Trophoblast cell (in vitro differentiated cells and primary cell): Measurements from ENCODE around the gene CCDC92.

Experiments used
- DNase-seq, 2 donors: peaks; one replicate each; pipeline ENCODE4 v3.0.0-alpha.2; 2016
- H2AFZ ChIP-seq: 2 replicates; pipeline ENCODE4 v1.6.1; 2013; ENCODE audit warnings: low read length, moderate library complexity, mild to moderate bottlenecking; ENCODE audit not compliant: insufficient read depth, poor library complexity
- H2AK5ac ChIP-seq: 2 replicates; pipeline ENCODE4 v1.6.1; 2013; ENCODE audit warnings: mild to moderate bottlenecking, low read length
- H2BK120ac ChIP-seq: 2 replicates; pipeline ENCODE4 v1.6.1; 2013; ENCODE audit warnings: low read length, mild to moderate bottlenecking, moderate library complexity; ENCODE audit not compliant: insufficient read depth, poor library complexity
- H2BK12ac ChIP-seq: 2 replicates; pipeline ENCODE4 v1.6.1; 2013; ENCODE audit warnings: mild to moderate bottlenecking, low read length, moderate library complexity
- H2BK5ac ChIP-seq: 2 replicates; pipeline ENCODE4 v1.6.1; 2013; ENCODE audit warnings: low read length, low read depth, moderate library complexity, mild to moderate bottlenecking; ENCODE audit not compliant: poor library complexity
- H3K14ac ChIP-seq: 2 replicates; pipeline ENCODE4 v1.6.1; 2013; ENCODE audit warnings: mild to moderate bottlenecking, low read length
- H3K18ac ChIP-seq: 2 replicates; pipeline ENCODE4 v1.6.1; 2013; ENCODE audit warnings: mild to moderate bottlenecking, low read length
- H3K23ac ChIP-seq: 2 replicates; pipeline ENCODE4 v1.6.1; 2013; ENCODE audit warnings: low read length
- H3K27ac ChIP-seq: 2 replicates; pipeline ENCODE4 v1.5.1; 2013; ENCODE audit warnings: low read depth, mild to moderate bottlenecking, inconsistent platforms, low read length, moderate library complexity
- H3K27me3 ChIP-seq: 2 replicates; pipeline ENCODE4 v1.6.1; 2013; ENCODE audit warnings: inconsistent platforms, mild to moderate bottlenecking, low read length, moderate library complexity; ENCODE audit not compliant: insufficient read depth
- H3K36me3 ChIP-seq, 2 experiments: 1 replicate in 1 of 2; 2 replicates in 1 of 2; pipeline ENCODE4 v1.6.1; 2013; ENCODE audit warnings: low read length in 2 of 2, mild to moderate bottlenecking in 2 of 2, moderate library complexity in 1 of 2; ENCODE audit not compliant: insufficient read depth in 2 of 2, control insufficient read depth in 1 of 2
- H3K4ac ChIP-seq: 2 replicates; pipeline ENCODE4 v1.6.1; 2013; ENCODE audit warnings: low read depth, mild to moderate bottlenecking, low read length, moderate library complexity
- H3K4me1 ChIP-seq, 2 experiments: 1 replicate in 1 of 2; 2 replicates in 1 of 2; pipeline ENCODE4 v1.6.1; 2013; ENCODE audit warnings: low read length in 2 of 2, mild to moderate bottlenecking in 2 of 2, moderate library complexity in 1 of 2; ENCODE audit not compliant: insufficient read depth in 2 of 2, control insufficient read depth in 1 of 2
- H3K4me2 ChIP-seq: 2 replicates; pipeline ENCODE4 v1.6.1; 2013; ENCODE audit warnings: inconsistent platforms, mild to moderate bottlenecking, low read length, moderate library complexity
- H3K4me3 ChIP-seq: 2 replicates; pipeline ENCODE4 v1.5.1; 2013; ENCODE audit warnings: mild to moderate bottlenecking, low read depth, low read length, inconsistent platforms
- H3K79me1 ChIP-seq: one replicate; pipeline ENCODE4 v1.6.1; 2013; ENCODE audit warnings: low read length
- H3K79me2 ChIP-seq: 2 replicates; pipeline ENCODE4 v1.6.1; 2013; ENCODE audit warnings: low read length, mild to moderate bottlenecking; ENCODE audit not compliant: control insufficient read depth, insufficient read depth, poor library complexity
- H3K9ac ChIP-seq: 2 replicates; pipeline ENCODE4 v1.6.1; 2013; ENCODE audit warnings: mild to moderate bottlenecking, low read length
- H3K9me3 ChIP-seq: 2 replicates; pipeline ENCODE4 v1.6.1; 2013; ENCODE audit warnings: low read depth, mild to moderate bottlenecking, control low read depth, inconsistent platforms, low read length; ENCODE audit not compliant: insufficient read depth
- H4K12ac ChIP-seq: 2 replicates; pipeline ENCODE4 v1.6.1; 2013; ENCODE audit warnings: low read depth, mild to moderate bottlenecking, low read length, moderate library complexity
- H4K8ac ChIP-seq: 2 replicates; pipeline ENCODE4 v1.6.1; 2013; ENCODE audit warnings: low read depth, mild to moderate bottlenecking, low read length, moderate library complexity
- H4K91ac ChIP-seq: one replicate; pipeline ENCODE4 v1.6.1; 2013; ENCODE audit warnings: low read depth, mild to moderate bottlenecking, low read length, moderate library complexity
- WGBS: extraction: QIAGEN DNeasy Blood & Tissue Kit; methylation state at CpG from one replicate; pipeline ENCODE4 v1.1.7; 2013; ENCODE audit warnings: missing lambda C conversion rate; ENCODE audit not compliant: insufficient read length, insufficient coverage; ENCODE audit errors: extremely low coverage; 5-methylcytosine and 5-hydroxymethylcytosine counted together

Gene CCDC92

GRCh38 chr12:123899368-123899767 is 73.3 kb downstream of the CCDC92 start:
- H3K9me3 ChIP-seq = no peaks in the 10 kb centered on the region
- no peaks in the 10 kb centered on the region for H3K79me2 ChIP-seq
- H2AFZ ChIP-seq = no peak overlapping the region
- no peaks in the 10 kb centered on the region for H3K27me3 ChIP-seq
- no peak overlapping the region for H3K27ac ChIP-seq
- no peak overlapping the region for H3K9ac ChIP-seq
- H3K79me1 ChIP-seq = no peaks in the 10 kb centered on the region
- no peak overlapping the region for H3K4me3 ChIP-seq
- no peak overlapping the region for H3K23ac ChIP-seq
- no peak overlapping the region for H3K18ac ChIP-seq
- no peak overlapping the region for H2BK5ac ChIP-seq
- H3K4me2 ChIP-seq = no peak overlapping the region
- H3K14ac ChIP-seq = no peak overlapping the region
- H2AK5ac ChIP-seq = no peak overlapping the region
- no CpG with 5 or more reads among the region's 9 CpGs for WGBS
- H2BK120ac ChIP-seq = no peak overlapping the region
- no peak overlapping the region for H2BK12ac ChIP-seq
- DNase-seq = no peak
- no peak overlapping the region for H4K8ac ChIP-seq
- no peak overlapping the region for H4K12ac ChIP-seq
- no peak overlapping the region for H4K91ac ChIP-seq
- H3K36me3 ChIP-seq = no peaks in the 10 kb centered on the region
- H3K4me1 ChIP-seq = peaks cover 0 to 2% of the 10 kb centered on the region in 2 experiments
- no peak overlapping the region for H3K4ac ChIP-seq

GRCh38 chr12:123898673-123899072 is 74.0 kb downstream of the CCDC92 start:
- Histone ChIP-seq H3K79me1 (no peaks in the 10 kb centered on the region), H3K4ac (no peak overlapping the region), H3K23ac (no peak overlapping the region), H3K79me2 (no peaks in the 10 kb centered on the region), H2BK12ac (no peak overlapping the region), H3K27ac (no peak overlapping the region), H2BK120ac (no peak overlapping the region), H2AFZ (no peak overlapping the region), H2AK5ac (no peak overlapping the region), H4K91ac (no peak overlapping the region), H3K4me1 (peaks cover 0 to 2% of the 10 kb centered on the region in 2 experiments), H3K27me3 (no peaks in the 10 kb centered on the region), H4K8ac (no peak overlapping the region), H2BK5ac (no peak overlapping the region), H3K36me3 (no peaks in the 10 kb centered on the region), H3K9ac (no peak overlapping the region), H3K4me3 (no peak overlapping the region), H3K18ac (no peak overlapping the region), H4K12ac (no peak overlapping the region), H3K4me2 (no peak overlapping the region), H3K9me3 (no peaks in the 10 kb centered on the region), H3K14ac (no peak overlapping the region)
- DNase-seq = no peak
- no CpG with 5 or more reads among the region's 18 CpGs for WGBS

DNA sequence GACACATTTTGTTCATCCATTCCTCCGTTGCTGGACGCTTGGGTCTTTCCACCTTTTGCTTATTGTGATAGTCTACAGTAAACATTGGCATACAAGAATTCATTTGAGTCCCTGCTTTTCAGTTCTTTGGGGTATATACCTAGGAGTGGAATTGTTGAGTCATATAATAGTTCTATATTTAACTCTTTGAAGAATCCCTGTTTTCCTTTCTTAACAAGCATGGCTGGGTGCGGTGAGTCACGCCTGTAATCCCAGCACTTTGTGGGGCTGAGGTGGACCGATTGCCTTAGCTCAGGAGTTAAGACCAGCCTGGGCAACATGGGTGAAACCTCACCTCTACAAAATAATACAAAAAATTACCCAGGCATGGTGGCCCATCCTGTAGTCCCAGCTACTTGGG is 75.4 kb downstream of the CCDC92 start:
- no peaks in the 10 kb centered on the region for H3K27me3 ChIP-seq
- H4K8ac ChIP-seq = no peak overlapping the region
- no peak for DNase-seq
- no peak overlapping the region for H3K4me2 ChIP-seq
- no peak overlapping the region for H4K12ac ChIP-seq
- no peak overlapping the region for H3K9ac ChIP-seq
- H3K18ac ChIP-seq = no peak overlapping the region
- H3K4me1 ChIP-seq = peaks cover 0 to 2% of the 10 kb centered on the region in 2 experiments
- no peak overlapping the region for H3K4ac ChIP-seq
- no peak overlapping the region for H3K14ac ChIP-seq
- no CpG with 5 or more reads among the region's 5 CpGs for WGBS
- H2BK12ac ChIP-seq = no peak overlapping the region
- no peak overlapping the region for H2BK5ac ChIP-seq
- no peaks in the 10 kb centered on the region for H3K36me3 ChIP-seq
- no peak overlapping the region for H2BK120ac ChIP-seq
- no peak overlapping the region for H3K27ac ChIP-seq
- H2AK5ac ChIP-seq = no peak overlapping the region
- no peak overlapping the region for H2AFZ ChIP-seq
- H3K79me2 ChIP-seq = no peaks in the 10 kb centered on the region
- no peak overlapping the region for H4K91ac ChIP-seq
- no peak overlapping the region for H3K4me3 ChIP-seq
- H3K79me1 ChIP-seq = no peaks in the 10 kb centered on the region
- H3K23ac ChIP-seq = no peak overlapping the region
- H3K9me3 ChIP-seq = no peaks in the 10 kb centered on the region

DNA sequence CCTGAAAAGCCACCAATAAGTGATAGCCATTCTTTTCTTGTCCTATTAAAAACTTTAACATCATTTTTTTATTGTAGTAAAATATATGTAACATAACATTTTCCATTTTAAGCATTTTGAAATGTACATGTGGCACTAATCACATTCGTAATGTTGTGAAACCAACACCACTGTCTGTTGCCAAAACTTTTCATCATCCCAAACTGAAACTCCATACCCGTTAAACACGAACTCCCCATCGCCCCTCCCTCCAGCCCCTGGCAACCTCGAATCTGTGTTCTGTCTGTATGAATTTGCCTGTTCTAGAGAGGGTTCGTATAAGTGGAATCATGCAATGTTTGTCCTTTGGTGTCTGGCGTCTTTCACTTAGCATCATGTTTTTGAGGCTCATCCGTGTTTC is 75.9 kb downstream of the CCDC92 start:
- H3K4me2 ChIP-seq = no peak overlapping the region
- DNase-seq = no peak

More for the DNA sequence above, 75.9 kb downstream of the CCDC92 start:
- Histone ChIP-seq H3K27ac (no peak overlapping the region), H4K8ac (no peak overlapping the region), H2BK120ac (no peak overlapping the region), H2BK12ac (no peak overlapping the region), H3K23ac (no peak overlapping the region), H2AFZ (no peak overlapping the region), H3K4ac (no peak overlapping the region), H3K18ac (no peak overlapping the region), H4K12ac (no peak overlapping the region), H3K36me3 (no peaks in the 10 kb centered on the region), H3K14ac (no peak overlapping the region), H3K79me1 (no peaks in the 10 kb centered on the region), H3K27me3 (no peaks in the 10 kb centered on the region), H3K4me1 (peaks cover 0 to 2% of the 10 kb centered on the region in 2 experiments), H3K9ac (no peak overlapping the region), H2AK5ac (no peak overlapping the region), H3K79me2 (no peaks in the 10 kb centered on the region), H2BK5ac (no peak overlapping the region), H4K91ac (no peak overlapping the region), H3K4me3 (no peak overlapping the region), H3K9me3 (no peaks in the 10 kb centered on the region)
- WGBS = 100% methylated on average over 3 of the region's 8 CpGs
